ENCODE data around the gene CD200.
A peak's percentile ranks its signal among the peaks of the same experiment; 100 is the strongest.

Gene CD200

DNA sequence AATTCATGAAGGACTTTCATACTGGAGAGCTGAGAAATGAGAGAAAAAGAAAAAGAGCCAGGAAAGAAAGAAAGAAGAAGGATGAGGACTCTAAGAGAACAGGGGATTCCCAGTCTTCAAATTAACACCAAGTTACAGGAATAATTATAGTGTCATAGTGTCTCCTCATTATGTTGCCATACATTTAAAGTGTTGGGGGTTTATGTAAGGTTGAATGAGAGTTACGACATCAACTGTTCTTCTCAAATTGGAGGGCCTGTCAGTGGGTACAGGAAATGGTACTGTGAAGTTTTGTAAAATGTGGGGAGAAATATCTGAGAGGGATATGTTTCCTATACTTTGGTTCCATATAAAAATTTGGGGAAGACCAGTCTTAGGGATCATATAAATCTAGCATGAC, 12.3 kb upstream of the CD200 start:
- Histone ChIP-seq H3K27me3 (replicated peaks; ENCODE audit: control insufficient read depth, insufficient read depth, low read length) (no peaks in the 10 kb centered on the region), H3K36me3 (ENCODE audit: control insufficient read depth, insufficient read depth, low read length) (no peaks in the 10 kb centered on the region), H3K4me3 (replicated peaks; ENCODE audit: low read depth, low read length) (no peak overlapping the region)
- TF ChIP-seq, protein P1, sequence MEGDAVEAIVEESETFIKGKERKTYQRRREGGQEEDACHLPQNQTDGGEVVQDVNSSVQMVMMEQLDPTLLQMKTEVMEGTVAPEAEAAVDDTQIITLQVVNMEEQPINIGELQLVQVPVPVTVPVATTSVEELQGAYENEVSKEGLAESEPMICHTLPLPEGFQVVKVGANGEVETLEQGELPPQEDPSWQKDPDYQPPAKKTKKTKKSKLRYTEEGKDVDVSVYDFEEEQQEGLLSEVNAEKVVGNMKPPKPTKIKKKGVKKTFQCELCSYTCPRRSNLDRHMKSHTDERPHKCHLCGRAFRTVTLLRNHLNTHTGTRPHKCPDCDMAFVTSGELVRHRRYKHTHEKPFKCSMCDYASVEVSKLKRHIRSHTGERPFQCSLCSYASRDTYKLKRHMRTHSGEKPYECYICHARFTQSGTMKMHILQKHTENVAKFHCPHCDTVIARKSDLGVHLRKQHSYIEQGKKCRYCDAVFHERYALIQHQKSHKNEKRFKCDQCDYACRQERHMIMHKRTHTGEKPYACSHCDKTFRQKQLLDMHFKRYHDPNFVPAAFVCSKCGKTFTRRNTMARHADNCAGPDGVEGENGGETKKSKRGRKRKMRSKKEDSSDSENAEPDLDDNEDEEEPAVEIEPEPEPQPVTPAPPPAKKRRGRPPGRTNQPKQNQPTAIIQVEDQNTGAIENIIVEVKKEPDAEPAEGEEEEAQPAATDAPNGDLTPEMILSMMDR (IDR thresholded peaks at IDR 0.05; ENCODE audit: insufficient read depth, low read length, poor library complexity, severe bottlenecking): no peak
- DNase-seq (ENCODE audit: extremely low read depth, insufficient read length): no peak

- no peaks in the 10 kb centered on the region for H3K36me3 ChIP-seq (ENCODE audit: control insufficient read depth, insufficient read depth, low read length)
- H3K27me3 ChIP-seq (replicated peaks; ENCODE audit: control insufficient read depth, insufficient read depth, low read length): no peaks in the 10 kb centered on the region
- TF ChIP-seq, protein P1 (IDR thresholded peaks at IDR 0.05; ENCODE audit: insufficient read depth, low read length, poor library complexity, severe bottlenecking): no peak
- H3K4me3 ChIP-seq (replicated peaks; ENCODE audit: low read depth, low read length): no peak overlapping the region
- no peak for DNase-seq (ENCODE audit: extremely low read depth, insufficient read length)
Observed at GRCh38 chr3:112321867-112322652, 10.9 kb upstream of the CD200 start.

GRCh38 chr3:112327371-112327951, 5.5 kb upstream of the CD200 start:
- H3K36me3 ChIP-seq (ENCODE audit: control insufficient read depth, insufficient read depth, low read length): no peaks in the 10 kb centered on the region
- no peak overlapping the region for H3K4me3 ChIP-seq (replicated peaks; ENCODE audit: low read depth, low read length)
- H3K27me3 ChIP-seq (replicated peaks; ENCODE audit: control insufficient read depth, insufficient read depth, low read length): no peaks in the 10 kb centered on the region
- peak; percentile 37 for DNase-seq (ENCODE audit: extremely low read depth, insufficient read length)
- TF ChIP-seq, protein P1 (IDR thresholded peaks at IDR 0.05; ENCODE audit: insufficient read depth, low read length, poor library complexity, severe bottlenecking): peak; percentile 63

DNA sequence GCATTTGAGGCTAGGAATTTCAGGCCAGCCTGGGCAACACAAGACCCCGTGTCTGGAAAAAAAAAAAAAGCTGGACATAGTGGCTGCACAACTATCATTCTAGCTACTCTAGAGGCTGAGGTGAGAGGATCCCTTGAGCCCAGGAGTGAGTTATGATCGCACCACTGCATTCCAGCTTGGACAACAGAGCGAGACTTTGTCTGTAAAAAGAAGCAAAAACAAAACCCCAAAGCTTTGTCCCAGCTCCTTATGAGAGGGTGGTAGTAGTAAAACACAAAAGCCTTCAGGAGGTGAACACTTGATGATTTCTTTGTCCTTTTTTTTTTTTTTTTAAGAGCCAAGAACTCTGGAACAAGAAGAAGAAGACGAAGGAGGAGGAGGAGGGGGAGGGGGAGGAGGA, 1.1 kb upstream of the CD200 start:
- H3K4me3 ChIP-seq (replicated peaks; ENCODE audit: low read depth, low read length): no peak overlapping the region
- H3K36me3 ChIP-seq (ENCODE audit: control insufficient read depth, insufficient read depth, low read length): no peaks in the 10 kb centered on the region
- no peaks in the 10 kb centered on the region for H3K27me3 ChIP-seq (replicated peaks; ENCODE audit: control insufficient read depth, insufficient read depth, low read length)
- DNase-seq (ENCODE audit: extremely low read depth, insufficient read length): no peak
- TF ChIP-seq, protein P1 (IDR thresholded peaks at IDR 0.05; ENCODE audit: insufficient read depth, low read length, poor library complexity, severe bottlenecking): no peak

DNA sequence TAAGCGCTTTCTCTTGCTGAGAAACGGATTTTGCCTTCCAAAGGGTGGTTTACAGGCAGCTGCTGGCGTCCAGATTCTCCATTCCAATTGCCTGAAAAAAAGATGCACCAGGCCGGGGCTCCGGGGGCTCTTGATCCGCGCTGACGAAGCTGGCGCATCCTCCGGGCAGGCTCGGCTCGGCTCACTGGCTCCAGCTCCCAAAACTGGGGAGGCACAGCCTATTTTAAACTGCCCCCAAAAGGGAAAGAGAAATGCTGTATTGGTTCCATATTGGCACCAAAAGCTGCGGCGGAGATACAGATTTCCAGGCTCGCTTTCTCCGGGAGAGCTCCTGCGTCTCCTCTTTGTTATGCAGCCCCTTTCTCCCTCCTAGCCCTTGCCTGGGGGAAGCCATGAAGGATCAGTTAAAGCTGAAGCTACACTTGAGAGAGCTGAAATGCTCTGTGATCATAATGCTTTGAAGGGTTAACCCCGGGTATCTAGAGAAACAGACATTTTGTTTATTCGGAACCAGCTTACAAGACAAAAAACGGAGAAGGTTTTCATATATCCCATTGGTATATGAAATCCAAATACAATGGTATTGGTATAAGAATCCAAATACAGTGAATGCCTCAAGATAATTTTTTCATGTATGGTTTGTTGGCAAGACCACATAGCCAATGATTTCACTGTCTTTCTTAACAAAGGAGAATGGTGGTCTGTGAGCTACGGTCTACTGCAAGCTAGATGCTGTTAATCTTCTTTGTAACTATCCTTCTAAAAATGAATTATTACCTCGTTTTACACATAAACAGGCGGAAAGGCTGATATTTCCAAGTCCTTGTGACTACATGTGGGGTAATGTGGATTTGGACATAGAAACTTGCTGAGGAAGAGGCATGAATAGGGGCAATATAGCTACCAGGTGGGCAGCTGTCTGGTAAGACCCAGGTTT, 693 bp downstream of the CD200 start:
- H3K27me3 ChIP-seq (replicated peaks; ENCODE audit: control insufficient read depth, insufficient read depth, low read length): no peaks in the 10 kb centered on the region
- H3K4me3 ChIP-seq (replicated peaks; ENCODE audit: low read depth, low read length): peak overlapping the region; percentile 84
- DNase-seq (ENCODE audit: extremely low read depth, insufficient read length): no peak
- TF ChIP-seq, protein P1 (IDR thresholded peaks at IDR 0.05; ENCODE audit: insufficient read depth, low read length, poor library complexity, severe bottlenecking): no peak
- H3K36me3 ChIP-seq (ENCODE audit: control insufficient read depth, insufficient read depth, low read length): no peaks in the 10 kb centered on the region

Data from GM06990 (cell line).